ACHN (cell line): Measurements from ENCODE around the gene ZNF185.
A peak's percentile ranks its signal among the peaks of the same experiment; 100 is the strongest.

ENCODE experiments used
- DNase-seq: peaks from one replicate; pipeline ENCODE4 v3.0.0-alpha.2; 2015
- in situ Hi-C: cut with HindIII; loops from 2 replicates; pipeline ENCODE4 v1.10.0; 2017; ENCODE audit warnings: low sequenced_read_pairs, low pct_ligation_motif_present, low pct_unique_long_range_greater_than_20kb

Gene ZNF185

GRCh38 chrX:152936306-152936705 is 38.4 kb downstream of the ZNF185 start:
- in situ Hi-C loops: no loop called here
- DNase-seq: no peak

- DNase-seq: no peak
- in situ Hi-C loops: no loop called here
These were observed 39.4 kb downstream of the ZNF185 start for GRCh38 chrX:152937236-152937635.

- in situ Hi-C loops: no loop called here
- peak; percentile 83 for DNase-seq
These were observed 43.6 kb downstream of the ZNF185 start for GRCh38 chrX:152941328-152942076.

GRCh38 chrX:152942077-152942442 is 44.2 kb downstream of the ZNF185 start:
- no peak for DNase-seq
- in situ Hi-C loops: no loop called here

- in situ Hi-C loops: no loop called here
- no peak for DNase-seq
These were observed 46.0 kb downstream of the ZNF185 start for GRCh38 chrX:152943826-152944225.

- in situ Hi-C loops: no loop called here
- no peak for DNase-seq
These were observed 47.4 kb downstream of the ZNF185 start for GRCh38 chrX:152945021-152945979.

- in situ Hi-C loops: no loop called here
- DNase-seq: no peak
These were observed 48.8 kb downstream of the ZNF185 start for GRCh38 chrX:152946681-152947080.
